Parathyroid adenoma (tissue), 2 donors: Measurements from ENCODE around the gene COL1A2.
A peak's percentile ranks its signal among the peaks of the same experiment; 100 is the strongest.

ENCODE experiments used
- H2AFZ ChIP-seq: fragments of 300-600 bp; sonication (generic); one replicate; pipeline ENCODE4 v1.7.0; 2017; ENCODE audit warnings: antibody characterized with exemption, mild to moderate bottlenecking
- H3K27ac ChIP-seq: fragments of 300-600 bp; sonication (generic); one replicate; pipeline ENCODE4 v1.7.0; 2017
- H3K27me3 ChIP-seq: fragments of 300-600 bp; sonication (generic); one replicate; pipeline ENCODE4 v1.7.0; 2017; ENCODE audit warnings: low read length; ENCODE audit not compliant: control insufficient read depth, insufficient read depth
- H3K36me3 ChIP-seq: fragments of 300-600 bp; sonication (generic); one replicate; pipeline ENCODE4 v1.7.0; 2017; ENCODE audit warnings: low read length; ENCODE audit not compliant: control insufficient read depth, insufficient read depth
- H3K4me1 ChIP-seq: fragments of 300-600 bp; sonication (generic); one replicate; pipeline ENCODE4 v1.7.0; 2017; ENCODE audit warnings: control low read depth
- H3K4me2 ChIP-seq: fragments of 300-600 bp; sonication (generic); one replicate; pipeline ENCODE4 v1.7.0; 2017; ENCODE audit warnings: low read length
- H3K4me3 ChIP-seq: fragments of 300-600 bp; sonication (generic); one replicate; pipeline ENCODE4 v1.7.0; 2017; ENCODE audit warnings: low read depth, low read length
- H3K79me2 ChIP-seq: fragments of 300-600 bp; sonication (generic); one replicate; pipeline ENCODE4 v1.7.0; 2017; ENCODE audit warnings: control low read depth
- H3K9ac ChIP-seq: fragments of 300-600 bp; sonication (generic); one replicate; pipeline ENCODE4 v1.7.0; 2017; ENCODE audit warnings: mild to moderate bottlenecking
- H3K9me3 ChIP-seq: fragments of 300-600 bp; sonication (generic); one replicate; pipeline ENCODE4 v1.7.0; 2017; ENCODE audit warnings: low read length; ENCODE audit not compliant: control insufficient read depth
- CTCF ChIP-seq: fragments of 300-600 bp; sonication (generic); IDR thresholded peaks from one replicate; pipeline ENCODE4 v1.7.0; 2017; ENCODE audit warnings: antibody characterized with exemption, mild to moderate bottlenecking
- donor health status: primary hyperparathyroidism.

The COL1A2 gene

GRCh38 chr7:94367949-94368348, 26.7 kb upstream of the COL1A2 start:
- H3K4me3 ChIP-seq, result no peak overlapping the region
- peak overlapping the region; percentile 33 for H2AFZ ChIP-seq
- no peaks in the 10 kb centered on the region for H3K9me3 ChIP-seq
- no peaks in the 10 kb centered on the region for H3K79me2 ChIP-seq
- H3K4me1 ChIP-seq, result no peaks in the 10 kb centered on the region
- no peaks in the 10 kb centered on the region for H3K36me3 ChIP-seq
- no peak for TF ChIP-seq CTCF
- H3K27me3 ChIP-seq, result no peaks in the 10 kb centered on the region
- H3K27ac ChIP-seq, result no peak overlapping the region
- H3K4me2 ChIP-seq, result no peak overlapping the region
- H3K9ac ChIP-seq, result no peak overlapping the region

GRCh38 chr7:94368371-94368791, 26.3 kb upstream of the COL1A2 start:
- H3K9me3 ChIP-seq, result no peaks in the 10 kb centered on the region
- no peak for TF ChIP-seq CTCF
- H3K9ac ChIP-seq, result no peak overlapping the region
- H3K27me3 ChIP-seq, result no peaks in the 10 kb centered on the region
- H3K27ac ChIP-seq, result no peak overlapping the region
- H2AFZ ChIP-seq, result peak overlapping the region; percentile 33
- H3K4me3 ChIP-seq, result no peak overlapping the region
- H3K4me1 ChIP-seq, result no peaks in the 10 kb centered on the region
- H3K4me2 ChIP-seq, result no peak overlapping the region
- H3K36me3 ChIP-seq, result no peaks in the 10 kb centered on the region
- no peaks in the 10 kb centered on the region for H3K79me2 ChIP-seq

- H3K4me1 ChIP-seq, result no peaks in the 10 kb centered on the region
- no peak overlapping the region for H3K9ac ChIP-seq
- H3K27me3 ChIP-seq, result no peaks in the 10 kb centered on the region
- H2AFZ ChIP-seq, result no peak overlapping the region
- no peaks in the 10 kb centered on the region for H3K79me2 ChIP-seq
- no peaks in the 10 kb centered on the region for H3K9me3 ChIP-seq
- no peak overlapping the region for H3K4me3 ChIP-seq
- TF ChIP-seq CTCF, result no peak
- no peak overlapping the region for H3K4me2 ChIP-seq
- H3K27ac ChIP-seq, result no peak overlapping the region
- no peaks in the 10 kb centered on the region for H3K36me3 ChIP-seq
Measured at GRCh38 chr7:94374231-94374630, 20.5 kb upstream of the COL1A2 start.

- Histone ChIP-seq H3K79me2 (no peaks in the 10 kb centered on the region), H3K4me2 (no peak overlapping the region), H3K9me3 (no peaks in the 10 kb centered on the region), H2AFZ (peak overlapping the region; percentile 19), H3K27ac (peak overlapping the region; percentile 42), H3K4me1 (no peaks in the 10 kb centered on the region), H3K27me3 (no peaks in the 10 kb centered on the region), H3K36me3 (no peaks in the 10 kb centered on the region), H3K4me3 (no peak overlapping the region), H3K9ac (no peak overlapping the region)
- TF ChIP-seq CTCF, result no peak
Measured at GRCh38 chr7:94374721-94375566, 19.8 kb upstream of the COL1A2 start.

- Histone ChIP-seq H3K4me2 (no peak overlapping the region), H2AFZ (no peak overlapping the region), H3K9ac (no peak overlapping the region), H3K27ac (peak overlapping the region; percentile 42), H3K4me1 (no peaks in the 10 kb centered on the region), H3K79me2 (no peaks in the 10 kb centered on the region), H3K9me3 (no peaks in the 10 kb centered on the region), H3K4me3 (no peak overlapping the region), H3K27me3 (no peaks in the 10 kb centered on the region), H3K36me3 (no peaks in the 10 kb centered on the region)
- no peak for TF ChIP-seq CTCF
Measured at GRCh38 chr7:94375691-94376090, 19.0 kb upstream of the COL1A2 start.
